HG03457 (cell line): ENCODE measurements around the gene MBNL1.

Experiments used
- ATAC-seq: cut with Tn5 transposase; IDR thresholded peaks from one replicate; pipeline ENCODE4 v1.9.1; 2021; ENCODE audit warnings: moderate number of reproducible peaks; ENCODE audit not compliant: unreplicated experiment

Gene MBNL1

GRCh38 chr3:152466784-152467183, 198.1 kb downstream of the MBNL1 start:
- ATAC-seq: peak; percentile 43

GRCh38 chr3:152469248-152470025, 200.7 kb downstream of the MBNL1 start:
- no peak for ATAC-seq

GRCh38 chr3:152470095-152470494, 201.4 kb downstream of the MBNL1 start:
- ATAC-seq: no peak

- no peak for ATAC-seq
Observed at GRCh38 chr3:152470893-152471292, 202.2 kb downstream of the MBNL1 start.

GRCh38 chr3:152471814-152472671, 203.3 kb downstream of the MBNL1 start:
- ATAC-seq: no peak

- ATAC-seq: no peak
Observed at GRCh38 chr3:152472672-152472954, 203.9 kb downstream of the MBNL1 start.

GRCh38 chr3:152474585-152474984, 205.9 kb downstream of the MBNL1 start:
- no peak for ATAC-seq

- ATAC-seq: no peak
Observed at GRCh38 chr3:152477422-152477821, 208.7 kb downstream of the MBNL1 start.

GRCh38 chr3:152480282-152480953, 211.7 kb downstream of the MBNL1 start:
- peak; percentile 63 for ATAC-seq

GRCh38 chr3:152486364-152486763, 217.6 kb downstream of the MBNL1 start:
- ATAC-seq: no peak

GRCh38 chr3:152488449-152488848, 219.7 kb downstream of the MBNL1 start:
- no peak for ATAC-seq

- no peak for ATAC-seq
Observed at GRCh38 chr3:152491922-152492321, 223.2 kb downstream of the MBNL1 start.

GRCh38 chr3:152496286-152496685, 227.6 kb downstream of the MBNL1 start:
- no peak for ATAC-seq

- ATAC-seq: no peak
Observed at GRCh38 chr3:152496716-152497115, 228.0 kb downstream of the MBNL1 start.

- no peak for ATAC-seq
Observed at GRCh38 chr3:152497457-152497856, 228.7 kb downstream of the MBNL1 start.

GRCh38 chr3:152497890-152498289, 229.2 kb downstream of the MBNL1 start:
- ATAC-seq: no peak

- ATAC-seq: no peak
Observed at GRCh38 chr3:152499791-152500385, 231.2 kb downstream of the MBNL1 start.

GRCh38 chr3:152505926-152506325, 237.2 kb downstream of the MBNL1 start:
- peak; percentile 96 for ATAC-seq

- no peak for ATAC-seq
Observed at GRCh38 chr3:152508705-152509104, 240.0 kb downstream of the MBNL1 start.

- peak; percentile 68 for ATAC-seq
Observed at GRCh38 chr3:152511904-152512303, 243.2 kb downstream of the MBNL1 start.

- no peak for ATAC-seq
Observed at GRCh38 chr3:152513301-152513960, 244.7 kb downstream of the MBNL1 start.
